H9 (cell line): ENCODE measurements around the gene BCL2L2. TPM values are rescaled to one million over a fixed set of nuclear protein-coding genes. Genes with fewer than 3 reads are reported as not detected.

Experiments used
- DNase-seq: peaks from one replicate; pipeline ENCODE4 v3.0.0-alpha.2; 2017
- H2AFZ ChIP-seq: one replicate; pipeline ENCODE4 v1.6.1; 2013; ENCODE audit warnings: mild to moderate bottlenecking, low read length, control low read depth, moderate library complexity
- H2AK5ac ChIP-seq: 2 replicates; pipeline ENCODE4 v1.6.1; 2013; ENCODE audit warnings: low read length, control low read depth, mixed read lengths; ENCODE audit not compliant: insufficient read length
- H2BK120ac ChIP-seq: one replicate; pipeline ENCODE4 v1.6.1; 2013; ENCODE audit warnings: low read depth, mild to moderate bottlenecking, low read length, control low read depth, inconsistent platforms; ENCODE audit not compliant: poor library complexity, severe bottlenecking
- H2BK12ac ChIP-seq: 2 replicates; pipeline ENCODE4 v1.6.1; 2013; ENCODE audit warnings: low read length, control low read depth, mixed read lengths, low read depth; ENCODE audit not compliant: insufficient read length
- H2BK15ac ChIP-seq: 2 replicates; pipeline ENCODE4 v1.6.1; 2013; ENCODE audit warnings: low read depth, low read length, control low read depth
- H2BK20ac ChIP-seq: one replicate; pipeline ENCODE4 v1.6.1; 2013; ENCODE audit warnings: low read depth, mild to moderate bottlenecking, low read length, control low read depth, inconsistent platforms; ENCODE audit not compliant: poor library complexity, severe bottlenecking
- H2BK5ac ChIP-seq: 2 replicates; pipeline ENCODE4 v1.6.1; 2013; ENCODE audit warnings: low read length, control low read depth, mixed read lengths; ENCODE audit not compliant: insufficient read length
- H3K14ac ChIP-seq: 2 replicates; pipeline ENCODE4 v1.6.1; 2013; ENCODE audit warnings: low read length, control low read depth; ENCODE audit not compliant: insufficient read depth
- H3K18ac ChIP-seq: 2 replicates; pipeline ENCODE4 v1.6.1; 2013; ENCODE audit warnings: low read depth, mild to moderate bottlenecking, mixed read lengths, low read length, control low read depth; ENCODE audit not compliant: insufficient read length
- H3K23ac ChIP-seq: 2 replicates; pipeline ENCODE4 v1.6.1; 2013; ENCODE audit warnings: low read length, control low read depth, mixed read lengths, low read depth; ENCODE audit not compliant: insufficient read length
- H3K23me2 ChIP-seq: 2 replicates; pipeline ENCODE4 v1.6.1; 2013; ENCODE audit warnings: low read depth, mild to moderate bottlenecking, mixed read lengths, low read length, control low read depth; ENCODE audit not compliant: insufficient read length, poor library complexity, severe bottlenecking
- H3K27ac ChIP-seq: 2 replicates; pipeline ENCODE4 v1.5.1; 2013; ENCODE audit warnings: low read length, control low read depth, mixed read lengths, low read depth; ENCODE audit not compliant: insufficient read length
- H3K27me3 ChIP-seq: 2 replicates; pipeline ENCODE4 v1.6.1; 2013; ENCODE audit warnings: low read length, control low read depth, inconsistent platforms; ENCODE audit not compliant: insufficient read depth
- H3K4ac ChIP-seq: 2 replicates; pipeline ENCODE4 v1.6.1; 2013; ENCODE audit warnings: low read depth, mild to moderate bottlenecking, control low read depth, inconsistent platforms, low read length, moderate library complexity
- H3K4me1 ChIP-seq: 2 replicates; pipeline ENCODE4 v1.6.1; 2013; ENCODE audit warnings: low read length, control low read depth, inconsistent platforms; ENCODE audit not compliant: insufficient read depth
- H3K4me2 ChIP-seq: 2 replicates; pipeline ENCODE4 v1.6.1; 2013; ENCODE audit warnings: low read length, control low read depth, mixed read lengths; ENCODE audit not compliant: insufficient read length, insufficient read depth
- H3K56ac ChIP-seq: 2 replicates; pipeline ENCODE4 v1.6.1; 2013; ENCODE audit warnings: low read depth, mild to moderate bottlenecking, mixed read lengths, low read length, control low read depth; ENCODE audit not compliant: insufficient read length
- H3K79me1 ChIP-seq: 2 replicates; pipeline ENCODE4 v1.6.1; 2013; ENCODE audit warnings: low read depth, mild to moderate bottlenecking, moderate library complexity, low read length, control low read depth, inconsistent platforms; ENCODE audit not compliant: insufficient read depth, poor library complexity, severe bottlenecking
- H3K79me2 ChIP-seq: 2 replicates; pipeline ENCODE4 v1.6.1; 2013; ENCODE audit warnings: low read length, control low read depth, inconsistent platforms; ENCODE audit not compliant: insufficient read depth
- H3K9ac ChIP-seq: 2 replicates; pipeline ENCODE4 v1.6.1; 2013; ENCODE audit warnings: low read length, control low read depth, mixed read lengths; ENCODE audit not compliant: insufficient read length; ENCODE audit errors: extremely low read depth
- H3K9me3 ChIP-seq: one replicate; pipeline ENCODE4 v1.6.1; 2013; ENCODE audit warnings: low read depth, low read length, inconsistent platforms; ENCODE audit not compliant: control insufficient read depth
- H3T11ph ChIP-seq: one replicate; pipeline ENCODE4 v1.6.1; 2013; ENCODE audit warnings: mild to moderate bottlenecking, low read length, control low read depth, inconsistent platforms
- H4K20me1 ChIP-seq: one replicate; pipeline ENCODE4 v1.6.1; 2013; ENCODE audit not compliant: control insufficient read depth, insufficient read length, insufficient read depth
- H4K5ac ChIP-seq: 2 replicates; pipeline ENCODE4 v1.6.1; 2013; ENCODE audit warnings: low read depth, mild to moderate bottlenecking, mixed read lengths, low read length, control low read depth; ENCODE audit not compliant: insufficient read length
- H4K8ac ChIP-seq: replicated peaks from 2 replicates; pipeline ENCODE4 v1.6.1; 2013; ENCODE audit warnings: low read length, control low read depth, mixed read lengths, low read depth; ENCODE audit not compliant: insufficient read length
- H4K91ac ChIP-seq: 2 replicates; pipeline ENCODE4 v1.6.1; 2013; ENCODE audit warnings: low read depth, mild to moderate bottlenecking, moderate library complexity, mixed read lengths, low read length, control low read depth; ENCODE audit not compliant: insufficient read length
- H3K27ac Mint-ChIP-seq, 3 experiments: 2 replicates in 2 of 3; 3 replicates in 1 of 3; pipeline ENCODE4 v1.8.0; 2020 to 2021; ENCODE audit warnings: mixed read lengths in 3 of 3, mild to moderate bottlenecking in 1 of 3, moderate library complexity in 1 of 3
- H3K27me3 Mint-ChIP-seq: 2 replicates; pipeline ENCODE4 v1.8.0; 2021; ENCODE audit warnings: low read depth, mild to moderate bottlenecking, moderate library complexity, mixed read lengths
- H3K36me3 Mint-ChIP-seq, 3 experiments: 2 replicates in 2 of 3; 3 replicates in 1 of 3; pipeline ENCODE4 v1.8.0; 2020 to 2021; ENCODE audit warnings: low read depth in 3 of 3, mixed read lengths in 3 of 3; ENCODE audit not compliant: insufficient read depth in 1 of 3
- H3K4me1 Mint-ChIP-seq, 2 experiments: 2 replicates each; pipeline ENCODE4 v1.8.0; 2020; ENCODE audit warnings: mixed read lengths in 2 of 2
- H3K4me3 Mint-ChIP-seq, 2 experiments: 2 replicates in 1 of 2; 3 replicates in 1 of 2; pipeline ENCODE4 v1.8.0; 2020 to 2021; ENCODE audit warnings: mild to moderate bottlenecking in 2 of 2, mixed read lengths in 2 of 2, moderate library complexity in 1 of 2
- H3K9me3 Mint-ChIP-seq, 2 experiments: 2 replicates in 1 of 2; 3 replicates in 1 of 2; pipeline ENCODE4 v1.8.0; 2020; ENCODE audit warnings: mild to moderate bottlenecking in 2 of 2, mixed read lengths in 2 of 2, moderate library complexity in 1 of 2
- CTCF ChIP-seq: fragments of 200-600 bp; sonication (generic); conservative IDR thresholded peaks from 3 replicates; pipeline ENCODE4 v1.8.0; 2021; ENCODE audit warnings: antibody characterized with exemption, mild to moderate bottlenecking
- WGBS: extraction: QIAGEN DNeasy Blood & Tissue Kit; methylation state at CpG from one replicate; pipeline ENCODE4 v1.1.7; 2013; ENCODE audit warnings: missing lambda C conversion rate, low lambda C conversion rate, mixed read lengths; ENCODE audit not compliant: insufficient read length; ENCODE audit errors: extremely low coverage; 5-methylcytosine and 5-hydroxymethylcytosine counted together
- total RNA-seq: library from RNA; stranded (reverse); gene quantifications from 2 replicates; pipeline ENCODE4 v1.2.1, GENCODE V29; 2021

Gene BCL2L2
- total RNA-seq, 1 experiment from 2014 or later: 8.4 TPM

- H3K27me3 Mint-ChIP-seq: peaks cover 69% of the 10 kb centered on the region
- H3K9me3 Mint-ChIP-seq: no peaks in the 10 kb centered on the region
- H3K27ac ChIP-seq: no peak overlapping the region
- no peak overlapping the region for H2BK12ac ChIP-seq
- no CpG with 5 or more reads among the region's 13 CpGs for WGBS
- no peak overlapping the region for H4K91ac ChIP-seq
- no peak overlapping the region for H3K23ac ChIP-seq
- H3K27me3 ChIP-seq: peaks cover 20% of the 10 kb centered on the region
- H2AFZ ChIP-seq: no peak overlapping the region
- no peak overlapping the region for H2AK5ac ChIP-seq
- H3K79me2 ChIP-seq: no peaks in the 10 kb centered on the region
- no peak overlapping the region for H2BK5ac ChIP-seq
- H3K9ac ChIP-seq: peak overlapping the region; percentile 21
- H3K14ac ChIP-seq: no peak overlapping the region
- no peak for TF ChIP-seq CTCF
- H2BK15ac ChIP-seq: no peak overlapping the region
- H4K20me1 ChIP-seq: no peaks in the 10 kb centered on the region
- H4K5ac ChIP-seq: no peak overlapping the region
- H3K4me1 ChIP-seq: no peaks in the 10 kb centered on the region
- peaks cover 17% of the 10 kb centered on the region for H3K23me2 ChIP-seq
- H4K8ac ChIP-seq: no peak overlapping the region
- H2BK120ac ChIP-seq: no peak overlapping the region
- no peak for DNase-seq
- H3K27ac Mint-ChIP-seq: peak overlapping the region in 1 of 3 experiments; percentile 97; a peak in 1 of 7 replicates
- H3K18ac ChIP-seq: no peak overlapping the region
- H3K4me2 ChIP-seq: peak overlapping the region; percentile 84
- no peak overlapping the region for H3K56ac ChIP-seq
- H3K36me3 Mint-ChIP-seq: peaks cover 0 to 10% (median 0%) of the 10 kb centered on the region in 3 experiments; a peak in 1 of 7 replicates
- no peak overlapping the region for H3T11ph ChIP-seq
- H3K4ac ChIP-seq: no peak overlapping the region
- H3K4me3 Mint-ChIP-seq: peak overlapping the region; percentile 84 to 89
- H2BK20ac ChIP-seq: no peak overlapping the region
- no peaks in the 10 kb centered on the region for H3K9me3 ChIP-seq
- no peaks in the 10 kb centered on the region for H3K79me1 ChIP-seq
- H3K4me1 Mint-ChIP-seq: peaks cover 11 to 20% of the 10 kb centered on the region in 2 experiments
These were observed 5.9 kb upstream of the BCL2L2 start for GRCh38 chr14:23300687-23301223.
